Naive B cell (primary cell): ENCODE results near the gene ADAMTS9. TPM values are rescaled to one million over a fixed set of nuclear protein-coding genes. Genes with fewer than 3 reads are reported as not detected.

Experiments used
- ATAC-seq, 2 donors: fragments of 150-1000 bp; cut with Tn5 transposase; 2 replicates each; pipeline ENCODE4 v1.10.0; 2021; ENCODE audit warnings: low read depth in 2 of 2, mild to moderate bottlenecking in 2 of 2, moderate library complexity in 2 of 2
- DNase-seq: peaks from one replicate; pipeline ENCODE4 v3.0.0; 2022
- H3K27ac Mint-ChIP-seq, 6 donors: one replicate each; pipeline ENCODE4 v1.8.0; 2020 to 2022; ENCODE audit warnings: mild to moderate bottlenecking in 6 of 6, mixed read lengths in 6 of 6, moderate library complexity in 5 of 6, inconsistent platforms in 2 of 6
- H3K27me3 Mint-ChIP-seq, 3 donors: one replicate each; pipeline ENCODE4 v1.8.0; 2021 to 2022; ENCODE audit warnings: mixed read lengths in 3 of 3, mild to moderate bottlenecking in 1 of 3
- H3K36me3 Mint-ChIP-seq, 2 donors: one replicate each; pipeline ENCODE4 v1.8.0; 2020 to 2022; ENCODE audit warnings: mixed read lengths in 2 of 2, inconsistent platforms in 1 of 2, mild to moderate bottlenecking in 1 of 2
- H3K4me1 Mint-ChIP-seq, 3 donors: one replicate each; pipeline ENCODE4 v1.8.0; 2020 to 2022; ENCODE audit warnings: mixed read lengths in 3 of 3, inconsistent platforms in 1 of 3, mild to moderate bottlenecking in 1 of 3, moderate library complexity in 1 of 3
- H3K4me3 Mint-ChIP-seq, 8 donors: one replicate each; pipeline ENCODE4 v1.8.0; 2020 to 2022; ENCODE audit warnings: mild to moderate bottlenecking in 8 of 8, mixed read lengths in 8 of 8, moderate library complexity in 8 of 8, inconsistent platforms in 2 of 8
- H3K9me3 Mint-ChIP-seq, 7 donors: one replicate each; pipeline ENCODE4 v1.8.0; 2020 to 2022; ENCODE audit warnings: mixed read lengths in 7 of 7, mild to moderate bottlenecking in 5 of 7, inconsistent platforms in 2 of 7, moderate library complexity in 1 of 7
- polyA plus RNA-seq, 6 donors: library from polyadenylated mRNA; unstranded; fragments of 300-500 nt; fragmentation: Illumina TruSeq; gene quantifications; one replicate each; pipeline ENCODE4 v1.2.3, GENCODE V29; 2021; ENCODE audit warnings: low read depth in 6 of 6

ADAMTS9 gene
- polyA plus RNA-seq, 6 donors from 2014 or later, result not detected

GRCh38 chr3:64578797-64579196 is 109.0 kb downstream of the ADAMTS9 start:
- Mint-ChIP-seq H3K36me3 (no peaks in the 10 kb centered on the region), H3K4me1 (no peaks in the 10 kb centered on the region), H3K27me3 (no peaks in the 10 kb centered on the region), H3K4me3 (no peak overlapping the region), H3K9me3 (peaks cover 0 to 13% (median 3%) of the 10 kb centered on the region in 7 donors), H3K27ac (no peak overlapping the region)
- no peak for ATAC-seq
- DNase-seq, result no peak

GRCh38 chr3:64578062-64578770 is 109.6 kb downstream of the ADAMTS9 start:
- Mint-ChIP-seq H3K9me3 (peaks cover 0 to 10% (median 4%) of the 10 kb centered on the region in 7 donors), H3K36me3 (no peaks in the 10 kb centered on the region), H3K27me3 (no peaks in the 10 kb centered on the region), H3K4me1 (no peaks in the 10 kb centered on the region), H3K4me3 (no peak overlapping the region), H3K27ac (no peak overlapping the region)
- ATAC-seq, result no peak
- no peak for DNase-seq

GRCh38 chr3:64576211-64576775 is 111.5 kb downstream of the ADAMTS9 start:
- Mint-ChIP-seq H3K9me3 (peaks cover 0 to 10% (median 3%) of the 10 kb centered on the region in 7 donors), H3K36me3 (no peaks in the 10 kb centered on the region), H3K4me1 (no peaks in the 10 kb centered on the region), H3K27me3 (no peaks in the 10 kb centered on the region), H3K27ac (no peak overlapping the region), H3K4me3 (peak overlapping the region in 1 of 8 donors; percentile 19)
- no peak for DNase-seq
- ATAC-seq, result no peak

- ATAC-seq, result no peak
- H3K27ac Mint-ChIP-seq, result no peak overlapping the region
- no peaks in the 10 kb centered on the region for H3K36me3 Mint-ChIP-seq
- no peaks in the 10 kb centered on the region for H3K27me3 Mint-ChIP-seq
- no peak for DNase-seq
- H3K9me3 Mint-ChIP-seq, result peaks cover 0 to 10% (median 3%) of the 10 kb centered on the region in 7 donors
- H3K4me3 Mint-ChIP-seq, result no peak overlapping the region
- no peaks in the 10 kb centered on the region for H3K4me1 Mint-ChIP-seq
Measured at GRCh38 chr3:64575211-64575844, 112.5 kb downstream of the ADAMTS9 start.

GRCh38 chr3:64574194-64574593 is 113.6 kb downstream of the ADAMTS9 start:
- DNase-seq (no peak), ATAC-seq (no peak)
- H3K27ac Mint-ChIP-seq, result no peak overlapping the region

GRCh38 chr3:64571982-64572381 is 115.8 kb downstream of the ADAMTS9 start:
- Mint-ChIP-seq H3K4me1 (no peaks in the 10 kb centered on the region), H3K4me3 (no peak overlapping the region), H3K36me3 (no peaks in the 10 kb centered on the region), H3K27me3 (no peaks in the 10 kb centered on the region), H3K9me3 (peaks cover 0 to 6% (median 0%) of the 10 kb centered on the region in 7 donors), H3K27ac (no peak overlapping the region)
- DNase-seq, result no peak
- no peak for ATAC-seq

More at GRCh38 chr3:64574194-64574593, 113.6 kb downstream of the ADAMTS9 start:
- Mint-ChIP-seq H3K27me3 (no peaks in the 10 kb centered on the region), H3K4me1 (no peaks in the 10 kb centered on the region), H3K9me3 (peaks cover 0 to 10% (median 3%) of the 10 kb centered on the region in 7 donors), H3K4me3 (no peak overlapping the region), H3K36me3 (no peaks in the 10 kb centered on the region)

- Mint-ChIP-seq H3K27me3 (no peaks in the 10 kb centered on the region), H3K9me3 (peaks cover 0 to 6% (median 0%) of the 10 kb centered on the region in 7 donors), H3K36me3 (no peaks in the 10 kb centered on the region), H3K27ac (no peak overlapping the region), H3K4me3 (no peak overlapping the region), H3K4me1 (no peaks in the 10 kb centered on the region)
- ATAC-seq (no peak), DNase-seq (no peak)
Measured at GRCh38 chr3:64568895-64569517, 118.8 kb downstream of the ADAMTS9 start.

GRCh38 chr3:64566859-64567258 is 120.9 kb downstream of the ADAMTS9 start:
- DNase-seq (no peak), ATAC-seq (no peak)
- Mint-ChIP-seq H3K9me3 (peaks cover 0 to 2% (median 0%) of the 10 kb centered on the region in 7 donors), H3K27ac (peak overlapping the region in 1 of 6 donors; percentile 72), H3K4me3 (no peak overlapping the region), H3K4me1 (no peaks in the 10 kb centered on the region), H3K27me3 (no peaks in the 10 kb centered on the region), H3K36me3 (no peaks in the 10 kb centered on the region)

- DNase-seq (no peak), ATAC-seq (no peak)
- H3K4me3 Mint-ChIP-seq, result no peak overlapping the region
- H3K4me1 Mint-ChIP-seq, result no peaks in the 10 kb centered on the region
- H3K36me3 Mint-ChIP-seq, result no peaks in the 10 kb centered on the region
- H3K27ac Mint-ChIP-seq, result no peak overlapping the region
- H3K9me3 Mint-ChIP-seq, result peaks cover 0 to 2% (median 0%) of the 10 kb centered on the region in 7 donors
- H3K27me3 Mint-ChIP-seq, result no peaks in the 10 kb centered on the region
Measured at GRCh38 chr3:64563751-64564150, 124.0 kb downstream of the ADAMTS9 start.

GRCh38 chr3:64561868-64562267 is 125.9 kb downstream of the ADAMTS9 start:
- H3K27ac Mint-ChIP-seq, result no peak overlapping the region
- H3K4me1 Mint-ChIP-seq, result no peaks in the 10 kb centered on the region
- H3K4me3 Mint-ChIP-seq, result no peak overlapping the region
- peaks cover 0 to 3% (median 0%) of the 10 kb centered on the region in 7 donors for H3K9me3 Mint-ChIP-seq
- H3K36me3 Mint-ChIP-seq, result no peaks in the 10 kb centered on the region
- peaks cover 0 to under 1% (median 0%) of the 10 kb centered on the region in 3 donors for H3K27me3 Mint-ChIP-seq
- DNase-seq (no peak), ATAC-seq (no peak)

GRCh38 chr3:64561325-64561843 is 126.4 kb downstream of the ADAMTS9 start:
- ATAC-seq, result no peak
- Mint-ChIP-seq H3K4me1 (no peaks in the 10 kb centered on the region), H3K27me3 (peaks cover 0 to 5% (median 0%) of the 10 kb centered on the region in 3 donors), H3K36me3 (no peaks in the 10 kb centered on the region), H3K27ac (peak overlapping the region in 1 of 6 donors; percentile 41), H3K4me3 (no peak overlapping the region), H3K9me3 (peaks cover 0 to 5% (median 3%) of the 10 kb centered on the region in 7 donors)
- DNase-seq, result no peak

GRCh38 chr3:64560791-64561190 is 127.0 kb downstream of the ADAMTS9 start:
- peaks cover 0 to 5% (median under 1%) of the 10 kb centered on the region in 3 donors for H3K27me3 Mint-ChIP-seq
- peaks cover 0 to 5% (median 3%) of the 10 kb centered on the region in 7 donors for H3K9me3 Mint-ChIP-seq
- no peaks in the 10 kb centered on the region for H3K4me1 Mint-ChIP-seq
- H3K4me3 Mint-ChIP-seq, result no peak overlapping the region
- ATAC-seq, result no peak
- no peak overlapping the region for H3K27ac Mint-ChIP-seq
- DNase-seq, result no peak
- H3K36me3 Mint-ChIP-seq, result no peaks in the 10 kb centered on the region

- Mint-ChIP-seq H3K36me3 (no peaks in the 10 kb centered on the region), H3K27ac (no peak overlapping the region), H3K4me1 (no peaks in the 10 kb centered on the region), H3K4me3 (no peak overlapping the region), H3K27me3 (peaks cover 0 to 9% (median 5%) of the 10 kb centered on the region in 3 donors), H3K9me3 (peaks cover 0 to 9% (median 4%) of the 10 kb centered on the region in 7 donors)
- no peak for ATAC-seq
- no peak for DNase-seq
Measured at GRCh38 chr3:64559588-64559987, 128.2 kb downstream of the ADAMTS9 start.
